GM18511 (cell line): ENCODE data around the gene IGSF9.

Experiments
- ATAC-seq: cut with Tn5 transposase; IDR thresholded peaks from one replicate; pipeline ENCODE4 v1.9.1; 2021; ENCODE audit warnings: mild to moderate bottlenecking, moderate library complexity; ENCODE audit not compliant: unreplicated experiment

Gene IGSF9

DNA sequence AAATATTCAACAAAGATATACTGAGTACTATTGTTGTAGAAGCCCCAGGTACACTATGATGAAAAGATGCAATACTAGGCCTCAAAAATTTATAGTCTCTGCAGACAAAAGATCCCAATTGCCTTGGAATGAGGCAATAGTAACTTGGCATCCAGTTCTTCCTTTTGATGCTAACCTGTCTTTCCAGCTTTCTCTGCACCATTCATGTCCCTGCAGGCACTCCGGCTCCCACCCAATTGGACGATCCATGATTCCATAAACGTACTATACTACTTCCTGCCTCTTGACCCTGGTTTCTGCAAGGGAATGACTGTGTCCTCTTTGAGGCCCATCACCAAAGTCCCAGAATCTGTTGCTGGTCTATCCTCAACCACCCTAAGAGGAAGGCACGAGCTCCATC is 12.1 kb downstream of the IGSF9 start:
- ATAC-seq = no peak

GRCh38 chr1:159932296-159933285 is 12.8 kb downstream of the IGSF9 start:
- no peak for ATAC-seq

GRCh38 chr1:159931795-159932173 is 13.6 kb downstream of the IGSF9 start:
- no peak for ATAC-seq

GRCh38 chr1:159931101-159931794 is 14.2 kb downstream of the IGSF9 start:
- ATAC-seq = no peak

DNA sequence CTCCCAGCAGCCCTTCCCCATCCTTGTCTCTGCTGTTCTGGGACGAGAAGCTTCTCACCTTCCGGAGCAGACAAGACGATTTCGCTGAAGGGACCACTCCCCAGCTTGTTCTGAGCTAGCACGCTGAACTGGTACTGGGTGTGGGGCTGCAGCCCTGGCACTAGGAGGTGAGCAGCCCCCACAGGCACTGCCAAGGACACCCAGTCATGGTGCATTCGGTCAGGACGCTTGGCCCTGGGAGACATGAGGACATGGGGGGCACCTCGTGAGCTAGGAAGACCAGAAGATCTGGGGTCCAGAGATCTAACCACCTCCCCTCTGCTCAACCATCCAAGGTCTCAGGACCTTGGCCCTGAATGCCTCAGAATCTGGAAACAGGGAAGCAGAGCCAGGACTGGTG is 14.8 kb downstream of the IGSF9 start:
- ATAC-seq = no peak

DNA sequence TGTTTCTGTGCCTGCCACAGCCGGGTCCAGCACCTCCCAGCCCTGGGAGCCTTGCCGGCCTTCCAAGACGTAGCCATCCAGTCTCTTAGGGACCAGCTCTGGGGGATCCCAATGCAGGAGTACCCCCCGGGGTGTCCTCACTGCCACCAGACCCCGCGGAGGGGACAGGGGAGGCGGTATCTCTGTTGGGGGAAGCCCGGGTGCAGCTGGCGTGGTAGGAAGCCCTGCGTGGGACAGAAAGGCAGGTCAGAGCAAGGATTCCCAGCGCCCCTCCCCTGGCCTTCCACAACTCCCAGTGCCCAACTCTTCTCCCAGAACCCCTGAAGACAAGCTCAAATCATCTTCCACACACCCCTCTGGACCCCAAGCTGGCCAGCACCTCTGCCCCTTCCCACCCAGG is 15.2 kb downstream of the IGSF9 start:
- no peak for ATAC-seq

DNA sequence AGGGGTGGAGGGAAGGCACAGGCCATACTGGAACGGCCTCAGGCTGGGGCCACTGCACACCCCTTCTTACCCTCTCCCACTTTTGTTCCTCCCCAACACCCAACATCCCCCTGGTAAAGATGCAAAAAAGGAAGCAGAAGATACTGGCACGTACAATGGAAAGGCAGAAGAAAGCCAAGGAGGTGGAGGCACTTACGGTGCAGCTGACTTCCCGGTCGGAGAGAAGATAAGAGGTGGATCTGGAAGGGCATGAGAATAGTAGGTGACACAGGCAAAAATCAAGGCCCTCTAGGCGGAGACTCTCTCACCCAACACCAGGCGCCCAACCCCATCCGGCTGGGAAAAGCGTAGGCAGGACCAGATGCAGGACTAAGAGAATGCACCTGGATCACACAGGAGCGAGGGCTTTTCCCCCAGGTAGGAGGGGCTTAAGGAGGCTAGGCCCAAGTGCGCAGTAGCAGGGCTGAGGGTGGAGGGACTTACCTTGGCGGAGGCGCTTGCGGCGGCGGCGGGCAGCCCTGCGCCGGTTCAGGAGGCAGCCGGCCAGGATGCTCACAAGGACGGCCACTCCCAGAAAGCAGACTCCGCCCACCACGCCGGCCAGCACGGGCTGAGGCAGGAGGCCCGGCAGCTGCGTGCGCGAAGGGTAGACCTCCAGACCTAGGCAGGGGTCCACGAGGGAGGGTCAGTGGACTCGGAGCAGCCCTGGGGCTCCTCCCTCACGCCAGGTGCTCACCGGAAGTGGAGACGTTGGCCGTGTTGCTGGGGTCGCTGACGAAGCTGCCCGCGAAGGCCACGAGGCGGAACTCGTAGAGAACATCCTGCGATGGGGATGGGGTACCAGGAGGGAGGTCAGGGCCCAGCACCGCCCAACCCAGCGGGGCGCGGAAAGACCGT is 16.0 kb downstream of the IGSF9 start:
- ATAC-seq = no peak

DNA sequence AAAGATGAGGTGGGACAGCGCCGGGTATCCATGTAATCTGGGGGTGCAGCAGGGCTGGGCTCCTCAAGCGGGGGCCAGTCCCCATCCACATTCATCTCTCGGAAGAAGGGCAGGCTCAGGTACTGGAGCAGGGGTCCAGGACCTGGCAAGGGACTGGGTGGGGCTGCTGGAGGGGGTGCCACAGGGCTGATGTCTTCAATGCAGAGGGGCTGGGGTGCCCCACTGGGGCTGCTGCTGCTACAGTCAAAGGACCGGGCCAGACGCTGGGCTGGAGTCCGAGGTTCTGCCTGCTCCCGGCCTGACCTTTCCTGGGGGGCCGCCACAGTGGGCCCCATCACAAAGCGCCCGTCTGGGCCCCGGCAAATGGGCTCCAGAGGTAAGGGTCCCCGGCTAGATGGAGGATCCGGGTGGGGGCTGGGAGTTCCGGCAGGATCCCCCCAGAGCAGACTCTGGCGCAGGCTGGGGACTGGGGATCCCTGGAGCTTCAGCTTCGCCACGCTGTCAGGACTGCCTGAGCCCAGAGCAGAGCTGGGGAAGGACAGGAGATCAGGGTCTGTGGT is 16.8 kb downstream of the IGSF9 start:
- no peak for ATAC-seq

GRCh38 chr1:159927849-159928431 is 17.5 kb downstream of the IGSF9 start:
- ATAC-seq = no peak

- ATAC-seq = no peak
These were observed 18.1 kb downstream of the IGSF9 start for GRCh38 chr1:159927211-159927848.

GRCh38 chr1:159925719-159926078 is 19.7 kb downstream of the IGSF9 start:
- ATAC-seq = peak; percentile 10

- ATAC-seq = peak; percentile 64
These were observed 20.4 kb downstream of the IGSF9 start, which contains the start of gene TAGLN2 for GRCh38 chr1:159924791-159925718. Gene TAGLN2 (minus strand): TSS chr1:159925507. CDS start chr1:159920509, 4,998 bp downstream.

DNA sequence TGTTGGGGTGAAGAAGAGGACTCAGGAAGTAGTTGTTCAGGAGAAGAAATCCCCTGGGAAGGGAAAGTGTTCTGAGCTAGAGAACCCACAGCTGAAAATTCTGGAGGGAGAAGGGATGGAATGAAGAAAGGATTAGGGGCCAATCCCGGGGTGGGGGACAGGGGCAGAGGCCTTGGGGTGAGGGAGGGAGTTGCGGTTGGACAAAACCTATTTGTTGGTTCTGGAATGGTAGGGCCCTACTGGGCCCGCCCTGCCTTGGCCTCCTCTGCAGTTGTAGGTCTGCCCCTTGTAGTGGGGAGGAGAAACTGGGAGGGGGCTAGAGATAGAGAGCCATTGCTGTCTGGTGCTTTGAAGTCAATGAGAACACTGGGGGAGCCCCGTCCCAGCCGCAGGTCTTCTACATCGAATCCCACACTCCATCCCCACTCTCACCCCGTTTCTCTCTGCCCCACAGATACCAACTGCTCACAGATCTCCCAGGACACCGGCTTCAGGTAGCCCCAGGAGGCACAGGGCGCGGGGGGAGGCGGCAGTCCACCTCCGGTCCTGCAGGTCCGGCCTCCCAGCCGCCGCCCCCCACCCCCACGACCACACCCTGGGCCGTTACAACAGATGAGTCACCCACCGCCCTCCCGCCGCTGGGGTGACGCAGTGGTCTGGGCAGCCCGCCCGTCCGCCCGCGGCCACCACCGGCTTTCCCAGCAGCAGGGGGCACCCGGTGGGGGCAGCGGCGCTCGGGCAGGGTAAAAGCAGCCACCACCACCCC is 21.2 kb downstream of the IGSF9 start:
- peak; percentile 12 for ATAC-seq

DNA sequence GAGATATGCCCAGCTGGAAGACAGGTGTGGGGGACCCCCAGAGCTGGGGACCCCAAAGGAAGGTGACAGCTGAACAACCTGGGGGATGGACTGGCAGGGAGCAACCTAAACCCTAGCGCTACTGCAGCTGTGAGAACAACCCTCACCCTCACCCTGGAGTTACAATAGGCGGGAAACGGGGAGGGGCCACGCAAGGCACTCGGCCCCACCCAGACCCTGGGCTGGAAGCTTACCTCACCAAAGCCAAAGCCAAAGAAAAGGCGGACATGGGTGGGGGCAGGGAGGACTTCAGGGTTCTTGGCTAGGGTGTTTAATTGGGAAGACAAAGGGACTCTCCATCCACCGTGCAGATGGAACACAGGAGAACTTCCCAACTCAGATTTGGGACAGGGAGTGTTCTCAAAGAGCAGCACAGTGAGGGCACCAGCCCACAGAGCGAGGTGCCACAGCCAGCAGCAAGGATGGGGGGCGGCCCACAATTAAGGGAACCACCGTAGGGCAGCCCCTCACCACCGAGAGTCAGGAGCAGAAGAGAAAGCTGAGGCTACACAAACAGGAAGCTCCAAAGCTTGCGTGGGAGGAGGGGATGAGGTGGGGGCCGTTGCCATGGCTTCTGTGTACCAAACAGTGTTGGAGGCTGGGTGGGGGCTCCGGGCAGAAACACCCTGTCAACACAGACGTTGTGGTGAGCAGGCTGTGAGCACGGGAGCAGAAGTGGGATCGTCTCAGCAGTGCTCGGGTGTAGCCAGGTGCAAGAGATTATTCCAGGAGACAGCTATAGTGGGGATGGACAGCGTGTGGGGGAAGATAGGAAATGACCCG is 22.0 kb downstream of the IGSF9 start:
- ATAC-seq = peak; percentile 35

DNA sequence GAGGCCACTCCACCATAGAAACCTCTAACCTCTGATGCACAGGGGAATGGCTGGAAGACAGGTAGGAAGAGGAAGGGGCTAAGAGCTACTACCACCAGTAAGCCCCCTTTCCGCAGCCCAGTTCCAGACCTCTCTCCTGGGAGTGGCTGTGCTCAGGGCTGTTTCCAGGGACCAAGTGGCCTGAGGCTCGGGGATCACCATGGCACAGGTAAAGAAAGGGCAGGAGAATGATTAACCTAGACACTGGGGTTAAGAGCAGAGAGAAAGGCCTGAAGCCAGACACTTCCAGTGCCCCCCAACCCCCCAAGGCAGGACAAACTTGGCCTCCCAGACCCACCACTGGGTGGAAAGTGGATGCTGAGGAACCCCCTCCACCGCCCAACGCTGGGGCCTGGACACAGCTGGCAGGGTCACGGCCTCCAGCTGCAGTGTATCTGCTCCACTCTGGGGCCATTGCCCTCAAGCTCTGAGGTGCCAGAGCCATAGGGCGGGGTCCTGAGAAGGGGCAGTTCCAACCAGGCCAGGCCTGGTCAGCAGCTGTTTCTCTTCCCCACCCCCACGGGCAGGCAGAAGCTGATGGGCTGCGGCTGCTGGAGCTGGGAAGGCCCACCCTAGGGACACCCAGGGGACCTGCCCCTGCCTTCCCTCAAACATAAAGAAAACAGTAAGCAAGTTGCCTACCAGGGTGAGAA is 22.8 kb downstream of the IGSF9 start:
- ATAC-seq = no peak

DNA sequence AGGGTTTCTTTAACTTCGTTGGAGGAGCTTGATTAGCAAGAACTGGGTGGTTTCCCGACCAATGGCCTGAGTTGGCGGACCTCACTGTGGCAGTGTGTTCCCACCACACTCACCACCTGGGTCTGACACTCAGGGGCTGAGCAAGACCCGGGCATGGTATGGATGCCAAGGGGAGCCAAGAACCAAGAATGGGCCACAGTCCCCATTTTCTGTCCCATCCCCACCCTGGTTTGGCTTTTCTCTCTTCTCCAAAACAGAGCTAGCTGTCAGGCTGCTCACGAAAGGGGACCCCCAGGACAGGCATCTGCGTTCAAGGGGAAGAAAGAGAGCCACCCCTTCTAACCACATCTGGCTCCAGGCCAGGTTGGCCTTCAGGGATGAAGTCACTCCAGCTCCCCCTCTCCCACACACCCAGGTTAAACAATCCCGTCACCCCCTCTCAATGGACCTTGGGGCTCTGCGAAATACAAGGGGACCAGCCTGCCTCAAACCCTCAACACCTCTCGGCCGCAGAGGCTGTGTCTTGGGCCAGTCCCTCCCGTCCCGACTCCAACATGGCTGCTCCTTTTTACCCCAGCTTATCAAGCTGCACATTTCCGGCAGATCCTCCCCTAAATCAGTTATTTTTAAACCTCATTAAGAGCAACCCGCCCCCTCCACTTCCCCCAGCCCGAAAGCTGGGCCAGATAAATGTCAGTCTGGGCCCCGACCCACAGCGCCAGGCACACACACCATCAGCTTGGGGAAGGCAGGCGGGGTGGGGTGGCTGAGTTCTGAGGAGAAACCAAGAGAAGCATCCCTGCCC is 23.5 kb downstream of the IGSF9 start:
- ATAC-seq = no peak
